WTC11 (cell line): ENCODE results near the gene GCK. TPM values are rescaled to one million over a fixed set of nuclear protein-coding genes. Genes with fewer than 3 reads are reported as not detected.

Source experiments
- AR ChIP-seq: fragments of 250-450 bp; sonication (Bioruptor Pico); IDR thresholded peaks from 2 replicates; pipeline ENCODE4 v1.9.0; 2021; ENCODE audit warnings: mild to moderate bottlenecking
- ATF2 ChIP-seq: sonication (generic); formaldehyde crosslinking; IDR thresholded peaks from 2 replicates; pipeline ENCODE4 v1.8.1; 2022; ENCODE audit warnings: low read depth, missing genetic modification reagents, borderline replicate concordance
- CDX4 ChIP-seq: fragments of 250-450 bp; sonication (Bioruptor Pico); IDR thresholded peaks from 2 replicates; pipeline ENCODE4 v1.9.0; 2021; ENCODE audit warnings: moderate library complexity, mild to moderate bottlenecking, inconsistent platforms, borderline replicate concordance
- CTCF ChIP-seq: fragments of 200-600 bp; IDR thresholded peaks from 2 replicates; pipeline ENCODE4 v1.8.0; 2022; ENCODE audit warnings: antibody characterized with exemption
- ETV6 ChIP-seq: sonication (generic); formaldehyde crosslinking; IDR thresholded peaks from 2 replicates; pipeline ENCODE4 v1.8.1; 2022; ENCODE audit warnings: mild to moderate bottlenecking, missing genetic modification reagents
- GABPB1 ChIP-seq: sonication (generic); formaldehyde crosslinking; IDR thresholded peaks from 2 replicates; pipeline ENCODE4 v1.8.1; 2023; ENCODE audit warnings: mild to moderate bottlenecking, missing genetic modification reagents
- KAT7 ChIP-seq: sonication (generic); formaldehyde crosslinking; IDR thresholded peaks from 2 replicates; pipeline ENCODE4 v1.8.1; 2023; ENCODE audit warnings: missing genetic modification reagents, mild to moderate bottlenecking, borderline replicate concordance
- MAX ChIP-seq: sonication (generic); formaldehyde crosslinking; IDR thresholded peaks from 2 replicates; pipeline ENCODE4 v1.8.0; 2022; ENCODE audit warnings: mild to moderate bottlenecking, missing genetic modification reagents
- MYBL2 ChIP-seq: sonication (generic); formaldehyde crosslinking; IDR thresholded peaks from 2 replicates; pipeline ENCODE4 v1.8.1; 2023; ENCODE audit warnings: mild to moderate bottlenecking, moderate library complexity, missing genetic modification reagents
- NR3C1 ChIP-seq: sonication (generic); formaldehyde crosslinking; conservative IDR thresholded peaks from 2 replicates; pipeline ENCODE4 v1.8.1; 2023; ENCODE audit warnings: low read depth, mild to moderate bottlenecking, missing genetic modification reagents
- PRDM15 ChIP-seq: sonication (generic); formaldehyde crosslinking; IDR thresholded peaks from 2 replicates; pipeline ENCODE4 v1.8.0; 2022; ENCODE audit warnings: missing genetic modification reagents
- RELA ChIP-seq: sonication (generic); formaldehyde crosslinking; IDR thresholded peaks from 2 replicates; pipeline ENCODE4 v1.8.1; 2022; ENCODE audit warnings: missing genetic modification reagents, mild to moderate bottlenecking, borderline replicate concordance
- SMAD3 ChIP-seq: sonication (generic); formaldehyde crosslinking; IDR thresholded peaks from 2 replicates; pipeline ENCODE4 v1.8.0; 2022; ENCODE audit warnings: missing genetic modification reagents, mild to moderate bottlenecking, borderline replicate concordance
- SP1 ChIP-seq: sonication (generic); formaldehyde crosslinking; conservative IDR thresholded peaks from 2 replicates; pipeline ENCODE4 v1.8.1; 2022; ENCODE audit warnings: missing genetic modification reagents
- TEAD1 ChIP-seq: sonication (generic); formaldehyde crosslinking; IDR thresholded peaks from 2 replicates; pipeline ENCODE4 v1.8.0; 2022; ENCODE audit warnings: mild to moderate bottlenecking, missing genetic modification reagents
- TEAD4 ChIP-seq: sonication (generic); formaldehyde crosslinking; IDR thresholded peaks from 2 replicates; pipeline ENCODE4 v1.8.0; 2022; ENCODE audit warnings: mild to moderate bottlenecking, missing genetic modification reagents
- USF1 ChIP-seq: sonication (generic); formaldehyde crosslinking; IDR thresholded peaks from 2 replicates; pipeline ENCODE4 v1.8.0; 2022; ENCODE audit warnings: mild to moderate bottlenecking, missing genetic modification reagents
- USF2 ChIP-seq: sonication (generic); formaldehyde crosslinking; IDR thresholded peaks from 2 replicates; pipeline ENCODE4 v1.8.1; 2023; ENCODE audit warnings: mild to moderate bottlenecking, missing genetic modification reagents, moderate library complexity
- ZMAT4 ChIP-seq: fragments of 250-450 bp; sonication (Bioruptor Pico); IDR thresholded peaks from 2 replicates; pipeline ENCODE4 v1.9.0; 2021; ENCODE audit warnings: mild to moderate bottlenecking
- ZNF232 ChIP-seq: sonication (generic); formaldehyde crosslinking; IDR thresholded peaks from 2 replicates; pipeline ENCODE4 v1.8.0; 2022; ENCODE audit warnings: mild to moderate bottlenecking, missing genetic modification reagents
- ZNF263 ChIP-seq: sonication (generic); formaldehyde crosslinking; IDR thresholded peaks from 2 replicates; pipeline ENCODE4 v1.8.1; 2022; ENCODE audit warnings: low read depth, mild to moderate bottlenecking, moderate library complexity, missing genetic modification reagents
- ZNF423 ChIP-seq: fragments of 250-450 bp; sonication (Bioruptor Pico); IDR thresholded peaks from 2 replicates; pipeline ENCODE4 v2.1.2; 2022; ENCODE audit warnings: mild to moderate bottlenecking, moderate library complexity
- ZNF425 ChIP-seq: fragments of 250-450 bp; sonication (Bioruptor Pico); conservative IDR thresholded peaks from 2 replicates; pipeline ENCODE4 v1.9.0; 2021; ENCODE audit warnings: mild to moderate bottlenecking
- total RNA-seq: library from RNA; stranded (reverse); gene quantifications from 3 replicates; pipeline ENCODE4 v1.2.3, GENCODE V29; 2021

GCK gene
- total RNA-seq, 1 experiment from 2014 or later = 3.3 TPM

GRCh38 chr7:44200699-44201461 is 11.6 kb upstream of the GCK start, which contains the start of gene YKT6 (continued):
- TF ChIP-seq CTCF = no peak
- peak; percentile 78 for TF ChIP-seq GABPB1 (CRISPR knock-in tag)
- no peak for TF ChIP-seq CDX4 (CRISPR knock-in tag)
- no peak for TF ChIP-seq ATF2 (CRISPR knock-in tag)
- TF ChIP-seq AR (CRISPR knock-in tag) = no peak
- TF ChIP-seq TEAD4 (CRISPR knock-in tag) = no peak
- peak; percentile 42; the same call in 1 of the 2 replicates for TF ChIP-seq RELA (CRISPR knock-in tag)
- peak; percentile 84 for TF ChIP-seq SMAD3 (CRISPR knock-in tag)
- TF ChIP-seq ZNF425 (CRISPR knock-in tag) = no peak
- no peak for TF ChIP-seq ZNF263 (CRISPR knock-in tag)
- TF ChIP-seq ETV6 = peak; percentile 89
- 0 out of 2 replicates have a peak, but pooled peaks have one; percentile 14 for TF ChIP-seq TEAD1
- peak; percentile 44; the same call in 1 of the 2 replicates for TF ChIP-seq MAX
- TF ChIP-seq USF1 (CRISPR knock-in tag) = no peak
- peak; percentile 86 for TF ChIP-seq ZNF423 (CRISPR knock-in tag)
- 0 out of 2 replicates have a peak, but pooled peaks have one; percentile 22 for TF ChIP-seq PRDM15 (CRISPR knock-in tag)
- no peak for TF ChIP-seq MYBL2 (CRISPR knock-in tag)
- TF ChIP-seq KAT7 (CRISPR knock-in tag) = no peak
- TF ChIP-seq ZNF232 = peak; percentile 87; the same call in 1 of the 2 replicates
- peak; percentile 94 for TF ChIP-seq SP1 (CRISPR knock-in tag)
- TF ChIP-seq USF2 (CRISPR knock-in tag) = peak; percentile 32; the same call in 1 of the 2 replicates
- no peak for TF ChIP-seq ZMAT4 (CRISPR knock-in tag)
- TF ChIP-seq NR3C1 (CRISPR knock-in tag) = no peak
